Kidney (tissue), 14 donors: ENCODE data around the gene HM13. TPM values are rescaled to one million over a fixed set of nuclear protein-coding genes. Genes with fewer than 3 reads are reported as not detected.

Source experiments
- DNase-seq, 5 donors: peaks; one replicate each; pipeline ENCODE4 v3.0.0-alpha.2; 2013 to 2020
- FAIRE-seq: peaks from 2 replicates; lab custom pipeline; 2012; peaks lifted over from hg19 to GRCh38; lab: Jason Lieb, UNC
- H3K27ac ChIP-seq, 2 donors: one replicate each; pipeline ENCODE4 v1.7.0; 2013; ENCODE audit warnings: low read depth in 2 of 2, low read length in 2 of 2, inconsistent platforms in 1 of 2
- H3K27me3 ChIP-seq: one replicate; pipeline ENCODE4 v1.7.1; 2013; ENCODE audit warnings: low read length, inconsistent platforms; ENCODE audit not compliant: control insufficient read depth, insufficient read depth
- H3K36me3 ChIP-seq, 3 donors: one replicate each; pipeline versions ENCODE4 v1.7.0 to v1.7.1; 2013; ENCODE audit warnings: low read length in 3 of 3, control low read depth in 1 of 3, inconsistent platforms in 1 of 3; ENCODE audit not compliant: insufficient read depth in 3 of 3, control insufficient read depth in 2 of 3
- H3K4me1 ChIP-seq, 3 donors: one replicate each; pipeline versions ENCODE4 v1.7.0 to v1.7.1; 2013; ENCODE audit warnings: low read length in 3 of 3, inconsistent platforms in 1 of 3, low read depth in 1 of 3; ENCODE audit not compliant: control insufficient read depth in 2 of 3, insufficient read depth in 2 of 3
- H3K4me3 ChIP-seq, 3 donors: one replicate each; pipeline versions ENCODE4 v1.7.0 to v1.8.1; 2013; ENCODE audit warnings: low read length in 3 of 3, control low read depth in 1 of 3, inconsistent platforms in 1 of 3
- H3K9ac ChIP-seq, 3 donors: one replicate each; pipeline versions ENCODE4 v1.7.0 to v1.7.1; 2013; ENCODE audit warnings: low read length in 3 of 3, control low read depth in 1 of 3, inconsistent platforms in 1 of 3
- H3K9me3 ChIP-seq, 3 donors: one replicate each; pipeline versions ENCODE4 v1.7.0 to v1.7.1; 2013; ENCODE audit warnings: low read length in 3 of 3, control low read depth in 1 of 3, inconsistent platforms in 1 of 3; ENCODE audit not compliant: control insufficient read depth in 2 of 3, insufficient read depth in 1 of 3
- CTCF ChIP-seq: IDR thresholded peaks from 3 replicates; pipeline ENCODE4 v1.5.1; 2012; ENCODE audit warnings: mild to moderate bottlenecking, moderate library complexity, borderline replicate concordance; ENCODE audit not compliant: insufficient read depth; ENCODE audit errors: extremely low read depth
- intact Hi-C: fragments of 100-400 bp; cut with DNase I; formaldehyde crosslinking; loops from one replicate; pipeline ENCODE4 v1.11.1; 2022
- polyA plus RNA-seq: library from polyadenylated mRNA; stranded (reverse); fragments of 350-450 nt; fragmentation: Illumina TruSeq; extraction: RNeasy Lipid Tissue Mini Kit (QIAGEN cat#74804); gene quantifications from one replicate; pipeline ENCODE4 v1.2.3, GENCODE V29; 2014; ENCODE audit warnings: low read depth, low replicate concordance; ENCODE audit not compliant: insufficient read depth
- total RNA-seq: library from RNA; stranded (reverse); fragmentation: NEBNext Ultra II Directional; extraction: Animal tissue kit (Norgen Biotek cat#: 25700); gene quantifications from one replicate; pipeline ENCODE4 v1.2.1, GENCODE V29; 2021
- donor health status: control.
- donor health status: control.
- donor health status: control.
- donor health status: control.
- donor health status: control.
- donor health status: DM: yes; HTN: yes; CAD: no.
- donor health status: Normal renal cell carcinoma (clear cell type).

The HM13 gene
- total and polyA plus RNA-seq, 2 donors from 2014 or later: 154 to 174 TPM

DNA sequence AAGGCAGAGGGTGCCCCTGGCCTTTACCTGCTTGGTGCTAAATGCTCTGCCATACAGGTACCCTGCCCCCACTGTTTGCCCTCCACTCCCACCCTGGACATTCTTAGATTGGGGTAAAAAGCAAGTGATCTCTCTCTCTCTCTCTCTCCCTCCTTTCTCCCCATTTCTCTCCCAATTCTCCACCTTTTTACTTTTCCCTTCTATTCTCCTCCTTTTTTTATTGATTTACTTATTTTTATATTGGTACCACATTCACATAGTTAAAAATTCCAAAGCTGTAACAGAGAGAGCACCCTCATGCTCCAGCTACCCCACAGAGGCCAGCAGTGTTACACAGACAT is 53.1 kb downstream of the HM13 start:
- no peak overlapping the region for H3K9ac ChIP-seq

GRCh38 chr20:31568041-31568731 is 53.9 kb downstream of the HM13 start:
- Histone ChIP-seq H3K27me3 (no peaks in the 10 kb centered on the region), H3K9ac (no peak overlapping the region), H3K4me1 (peaks cover 0 to 12% (median 4%) of the 10 kb centered on the region in 3 donors), H3K36me3 (peaks cover 0 to 9% (median 6%) of the 10 kb centered on the region in 3 donors), H3K4me3 (no peak overlapping the region), H3K27ac (peak overlapping the region in 1 of 2 donors; percentile 18), H3K9me3 (no peaks in the 10 kb centered on the region)
- intact Hi-C loops: no loop called here
- TF ChIP-seq CTCF: no peak
- DNase-seq (peak in 1 of 5 donors; percentile 48), FAIRE-seq (no peak)

More for the DNA sequence above, 53.1 kb downstream of the HM13 start:
- Histone ChIP-seq H3K9me3 (no peaks in the 10 kb centered on the region), H3K4me3 (no peak overlapping the region), H3K36me3 (peaks cover 0 to 13% (median 9%) of the 10 kb centered on the region in 3 donors), H3K27me3 (no peaks in the 10 kb centered on the region), H3K4me1 (peaks cover 0 to 13% (median 7%) of the 10 kb centered on the region in 3 donors), H3K27ac (peak overlapping the region in 1 of 2 donors; percentile 29)
- TF ChIP-seq CTCF: no peak
- FAIRE-seq: no peak
- intact Hi-C loops: no loop called here
- DNase-seq: no peak

- Histone ChIP-seq H3K9ac (no peak overlapping the region), H3K4me1 (peaks cover 0 to 18% (median 8%) of the 10 kb centered on the region in 3 donors), H3K27me3 (no peaks in the 10 kb centered on the region), H3K4me3 (no peak overlapping the region), H3K27ac (peak overlapping the region in 1 of 2 donors; percentile 18), H3K9me3 (no peaks in the 10 kb centered on the region), H3K36me3 (peaks cover 0 to 9% (median 6%) of the 10 kb centered on the region in 3 donors)
- no peak for FAIRE-seq
- no peak for TF ChIP-seq CTCF
- DNase-seq: no peak
- intact Hi-C loops: no loop called here
These were observed 54.5 kb downstream of the HM13 start for GRCh38 chr20:31568773-31569162.
